DMS53 treated with DMSO at 0.1 percent for 48 hours (cell line): ENCODE data around the gene CAMTA1.

ENCODE experiments used
- DNase-seq: peaks from one replicate; lab custom pipeline; 2025; ENCODE audit not compliant: unreplicated experiment; lab: John Stamatoyannopoulos, UW

CAMTA1 gene

GRCh38 chr1:7418442-7419080 is 633.3 kb downstream of the CAMTA1 start:
- DNase-seq: no peak

GRCh38 chr1:7420098-7420445 is 634.8 kb downstream of the CAMTA1 start:
- DNase-seq: no peak

GRCh38 chr1:7420470-7421100 is 635.3 kb downstream of the CAMTA1 start:
- DNase-seq: no peak

- no peak for DNase-seq
Measured at GRCh38 chr1:7421471-7422075, 636.3 kb downstream of the CAMTA1 start.

- no peak for DNase-seq
Measured at GRCh38 chr1:7422081-7422480, 636.8 kb downstream of the CAMTA1 start.

- no peak for DNase-seq
Measured at GRCh38 chr1:7422561-7422960, 637.3 kb downstream of the CAMTA1 start.

GRCh38 chr1:7422966-7423365 is 637.7 kb downstream of the CAMTA1 start:
- DNase-seq: no peak

- no peak for DNase-seq
Measured at GRCh38 chr1:7424352-7424890, 639.2 kb downstream of the CAMTA1 start.

GRCh38 chr1:7425229-7425628 is 640.0 kb downstream of the CAMTA1 start:
- DNase-seq: no peak

- no peak for DNase-seq
Measured at GRCh38 chr1:7425771-7426170, 640.5 kb downstream of the CAMTA1 start.

GRCh38 chr1:7426780-7427604 is 641.7 kb downstream of the CAMTA1 start:
- no peak for DNase-seq

- DNase-seq: no peak
Measured at GRCh38 chr1:7427605-7428300, 642.5 kb downstream of the CAMTA1 start.

GRCh38 chr1:7429290-7429689 is 644.0 kb downstream of the CAMTA1 start:
- DNase-seq: no peak

GRCh38 chr1:7430047-7430608 is 644.9 kb downstream of the CAMTA1 start:
- no peak for DNase-seq

GRCh38 chr1:7430691-7431090 is 645.4 kb downstream of the CAMTA1 start:
- DNase-seq: no peak

GRCh38 chr1:7432102-7432899 is 647.0 kb downstream of the CAMTA1 start:
- no peak for DNase-seq

GRCh38 chr1:7432900-7433380 is 647.7 kb downstream of the CAMTA1 start:
- DNase-seq: no peak

GRCh38 chr1:7434566-7434965 is 649.3 kb downstream of the CAMTA1 start:
- DNase-seq: no peak

GRCh38 chr1:7435276-7436055 is 650.2 kb downstream of the CAMTA1 start:
- no peak for DNase-seq
